Frontal cortex (tissue), 4 donors: ENCODE results near the gene GSKIP. TPM values are rescaled to one million over a fixed set of nuclear protein-coding genes. Genes with fewer than 3 reads are reported as not detected.
A peak's percentile ranks its signal among the peaks of the same experiment; 100 is the strongest.

ENCODE experiments used
- DNase-seq, 2 donors: peaks; one replicate each; pipeline ENCODE4 v3.0.0; 2012; ENCODE audit warnings: low spot score in 2 of 2
- FAIRE-seq: peaks from 2 replicates; lab custom pipeline; 2012; peaks lifted over from hg19 to GRCh38; lab: Jason Lieb, UNC
- small RNA-seq: library from RNA; depleted of rRNA; stranded (forward); fragments of <200 nt; gene quantifications from one replicate; pipeline ENCODE3, GENCODE V24; 2014
- total RNA-seq: library from RNA; depleted of rRNA; stranded (reverse); fragments of >200 nt; gene quantifications from one replicate; pipeline ENCODE4 v1.2.3, GENCODE V29; 2014
- donor health status: control.
- donor health status: control.
- donor health status: control.

GSKIP gene
- total RNA-seq, 1 donor from 2014 or later: 39.1 TPM

GRCh38 chr14:96413526-96413925, 50.2 kb downstream of the GSKIP start:
- FAIRE-seq: no peak

GRCh38 chr14:96415559-96415958, 52.2 kb downstream of the GSKIP start:
- FAIRE-seq: peak; percentile 96

More at GRCh38 chr14:96413526-96413925, 50.2 kb downstream of the GSKIP start:
- DNase-seq: no peak

GRCh38 chr14:96416292-96416691, 53.0 kb downstream of the GSKIP start:
- FAIRE-seq (no peak), DNase-seq (no peak)

More at GRCh38 chr14:96415559-96415958, 52.2 kb downstream of the GSKIP start:
- DNase-seq: no peak

- FAIRE-seq (no peak), DNase-seq (no peak)
These were observed 53.9 kb downstream of the GSKIP start for GRCh38 chr14:96417254-96417653.

- FAIRE-seq (no peak), DNase-seq (no peak)
These were observed 54.7 kb downstream of the GSKIP start for GRCh38 chr14:96418075-96418474.

- DNase-seq: no peak
- FAIRE-seq: no peak
These were observed 57.9 kb downstream of the GSKIP start for GRCh38 chr14:96421236-96421635.

- no peak for FAIRE-seq
- no peak for DNase-seq
These were observed 59.7 kb downstream of the GSKIP start for GRCh38 chr14:96422992-96423391.

- FAIRE-seq: no peak
These were observed 60.3 kb downstream of the GSKIP start for GRCh38 chr14:96423446-96424108.

GRCh38 chr14:96424109-96424989, 61.0 kb downstream of the GSKIP start:
- peak; percentile 65 to 69 for DNase-seq
- FAIRE-seq: peak; percentile 83

More at GRCh38 chr14:96423446-96424108, 60.3 kb downstream of the GSKIP start:
- DNase-seq: no peak

- FAIRE-seq (no peak), DNase-seq (no peak)
These were observed 70.7 kb downstream of the GSKIP start for GRCh38 chr14:96434040-96434439.

Small RNA genes lying within 50 kb of the gene (small RNA-seq; reads per million reads assigned to genes)
- gene RNU2-33P: 0.20 reads per million

Other genes starting within 250 kb of the GSKIP start
- gene BDKRB2, start 158.7 kb upstream of the GSKIP start, total RNA-seq: 0.41 TPM
- 0.41 TPM for gene BDKRB1, start 107.3 kb upstream of the GSKIP start, total RNA-seq
- gene ATG2B, start 185 bp upstream of the GSKIP start, total RNA-seq: 36.3 TPM
- 1.2 TPM for gene AK7, start 28.6 kb downstream of the GSKIP start, total RNA-seq
- gene PAPOLA, start 138.9 kb downstream of the GSKIP start, total RNA-seq: 186 TPM